Thyroid gland (tissue), 4 donors: ENCODE measurements around the gene TMEM132C.

ENCODE experiments used
- CTCF ChIP-seq, 6 experiments: fragments of 200-600 bp in 3 of 6; fragments of 450-650 bp in 3 of 6; sonication (generic) in 3 of 6; IDR thresholded peaks; one replicate each; pipeline ENCODE4 v1.5.1; 2016 to 2019; ENCODE audit warnings: antibody characterized with exemption in 6 of 6, mild to moderate bottlenecking in 2 of 6, inconsistent platforms in 1 of 6, moderate library complexity in 1 of 6
- POLR2A ChIP-seq, 2 donors: fragments of 450-650 bp; IDR thresholded peaks; one replicate each; pipeline ENCODE4 v1.6.1; 2017; ENCODE audit warnings: antibody characterized with exemption in 2 of 2, mild to moderate bottlenecking in 2 of 2, moderate library complexity in 1 of 2

DNA sequence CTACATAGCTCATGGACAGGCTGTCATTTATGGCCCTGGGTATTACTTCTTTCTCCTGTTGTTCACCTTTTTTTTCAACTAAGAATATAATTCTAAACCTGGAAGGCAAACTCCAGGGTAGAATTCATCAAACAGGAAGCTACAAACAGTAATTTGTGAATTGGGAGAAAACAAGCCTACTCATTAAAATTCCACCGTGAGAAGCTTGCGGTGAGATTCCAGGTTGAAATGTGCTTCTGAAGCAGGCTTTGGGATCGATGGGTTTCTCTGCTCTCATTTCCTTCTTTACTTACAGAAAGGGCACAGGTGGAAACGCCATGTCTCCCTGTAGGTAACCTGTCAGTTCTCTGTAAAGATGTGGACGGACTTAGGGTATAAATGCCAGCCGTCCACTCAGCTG is 257.5 kb downstream of the TMEM132C start:
- TF ChIP-seq POLR2A (IDR thresholded peaks at IDR 0.05) (no peak), CTCF (IDR thresholded peaks at IDR 0.05) (no peak)
